Stimulated activated CD8-positive, alpha-beta memory T cell treated with anti-CD3 and anti-CD28 coated beads, Interleukin-12 subunit alpha, Interleukin-12 subunit beta, amount 100 ng/mL, for 4 hours (primary cell): ENCODE results near the gene DUSP12.
A peak's percentile ranks its signal among the peaks of the same experiment; 100 is the strongest.
"Not testable (repeated sequence)": the region's sequence is repeated elsewhere in the genome, so short reads cannot be mapped to it uniquely, and the experiment has no call there.

Experiments used
- DNase-seq: peaks from one replicate; pipeline ENCODE4 v3.0.0-alpha.2; 2020; ENCODE audit warnings: low read depth

Gene DUSP12

GRCh38 chr1:161749509-161750407 lies at the start of gene DUSP12:
DUSP12 (plus strand) TSS chr1:161749786; CDS start chr1:161749802, 16 bp downstream.
- peak; percentile 74 for DNase-seq

GRCh38 chr1:161702250-161702649 lies 47.3 kb upstream of the DUSP12 start:
- DNase-seq = no peak

DNA sequence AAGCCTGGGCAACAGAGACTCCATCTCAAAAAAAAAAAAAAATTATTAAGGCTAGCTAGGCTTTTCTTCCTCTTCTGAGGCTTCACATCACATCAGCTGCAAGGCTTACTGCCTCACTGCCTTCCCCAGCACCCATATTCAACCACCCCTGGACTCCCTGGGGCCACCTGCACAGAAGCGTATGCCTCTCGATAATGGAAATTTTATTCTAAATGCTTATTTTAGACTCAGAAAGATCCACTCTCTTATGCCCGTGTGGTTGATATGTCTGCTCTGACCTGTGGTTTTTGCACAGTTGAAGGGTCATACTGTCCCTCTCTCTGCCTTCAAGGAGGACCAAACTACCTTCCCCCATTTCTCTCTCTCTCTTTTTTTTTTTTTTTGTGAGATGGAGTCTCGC lies 44.0 kb upstream of the DUSP12 start:
- DNase-seq = no peak

DNA sequence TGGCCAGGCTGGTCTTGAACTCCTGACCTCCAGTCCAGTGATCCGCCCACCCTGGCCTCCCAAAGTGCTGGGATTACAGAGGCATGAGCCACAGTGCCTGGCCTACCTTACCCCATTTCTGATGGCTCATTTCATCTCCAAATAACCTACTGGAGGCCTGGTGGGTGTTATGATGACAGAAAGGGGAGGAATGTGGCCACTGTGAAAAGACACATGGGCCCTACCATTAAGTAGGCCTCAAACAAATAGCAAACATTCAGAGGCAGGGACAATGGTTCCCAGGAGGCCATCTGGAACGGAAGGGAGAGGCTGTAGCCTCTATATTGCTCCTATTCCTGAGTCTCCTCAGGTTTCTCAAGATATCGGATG lies 43.5 kb upstream of the DUSP12 start:
- DNase-seq = no peak

DNA sequence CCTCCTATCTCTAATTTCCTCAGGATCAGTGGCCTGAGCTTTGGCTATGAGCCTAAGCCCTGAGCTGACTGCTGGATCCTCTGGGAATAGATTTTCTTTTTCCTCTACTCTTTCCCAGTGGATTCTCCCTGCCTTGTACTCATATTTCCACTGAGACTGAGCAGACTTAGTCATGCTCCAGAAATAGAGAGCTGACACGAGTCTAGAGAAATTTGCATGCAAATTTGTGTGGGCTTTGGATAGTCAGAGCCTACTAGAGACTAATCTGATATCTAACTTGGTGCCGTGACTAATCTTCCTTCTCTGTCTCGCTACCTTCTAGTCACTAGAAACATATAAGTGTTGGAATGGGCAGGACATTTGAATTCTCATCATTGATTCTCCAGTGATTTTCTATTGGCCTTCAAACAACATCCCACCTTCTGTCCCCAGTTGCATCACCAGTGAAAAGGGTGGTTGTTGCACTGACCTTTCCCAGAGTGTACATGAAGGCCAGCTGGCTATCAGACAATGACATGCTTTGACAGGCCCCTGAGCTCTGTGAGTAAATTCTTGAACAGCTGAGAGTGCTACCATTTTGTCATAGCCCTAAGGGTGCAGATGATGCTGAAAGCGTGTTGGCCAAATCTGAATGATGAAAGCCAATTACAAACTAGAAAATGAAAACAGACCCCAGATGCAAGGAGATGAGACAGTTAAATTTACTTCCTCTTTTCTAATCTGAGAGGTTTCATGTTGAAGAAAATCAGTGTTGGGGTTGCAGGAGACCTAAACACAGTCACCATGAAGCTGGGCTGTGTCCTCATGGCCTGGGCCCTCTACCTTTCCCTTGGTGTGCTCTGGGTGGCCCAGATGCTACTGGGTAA lies 42.9 kb upstream of the DUSP12 start, which contains the start of gene FCRLA:
FCRLA (plus strand) TSS at position 748 of the 866 bp plus-strand sequence; CDS start at position 784, 36 bp downstream.
- DNase-seq = no peak

DNA sequence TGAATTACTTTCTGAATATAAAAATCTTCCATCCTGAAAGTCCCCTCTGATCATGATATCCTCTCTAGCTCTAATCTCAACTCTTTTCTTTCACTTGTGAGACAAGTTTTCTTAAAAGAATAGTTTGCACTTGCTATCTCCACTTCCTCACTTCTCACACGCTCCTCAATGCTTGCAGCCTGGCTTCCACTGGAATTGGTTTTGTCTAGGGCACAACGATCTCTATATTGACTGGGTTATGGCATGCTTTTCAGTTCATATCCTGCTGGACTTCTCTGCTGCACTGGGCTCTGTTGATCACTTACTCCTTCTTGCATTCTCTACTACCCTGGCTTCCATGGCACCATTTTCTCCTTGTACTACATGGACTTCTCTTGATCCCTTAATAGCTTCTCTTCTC lies 42.1 kb upstream of the DUSP12 start:
- DNase-seq = no peak

GRCh38 chr1:161709373-161709772 lies 40.2 kb upstream of the DUSP12 start:
- no peak for DNase-seq

GRCh38 chr1:161710560-161710959 lies 39.0 kb upstream of the DUSP12 start:
- DNase-seq = no peak

DNA sequence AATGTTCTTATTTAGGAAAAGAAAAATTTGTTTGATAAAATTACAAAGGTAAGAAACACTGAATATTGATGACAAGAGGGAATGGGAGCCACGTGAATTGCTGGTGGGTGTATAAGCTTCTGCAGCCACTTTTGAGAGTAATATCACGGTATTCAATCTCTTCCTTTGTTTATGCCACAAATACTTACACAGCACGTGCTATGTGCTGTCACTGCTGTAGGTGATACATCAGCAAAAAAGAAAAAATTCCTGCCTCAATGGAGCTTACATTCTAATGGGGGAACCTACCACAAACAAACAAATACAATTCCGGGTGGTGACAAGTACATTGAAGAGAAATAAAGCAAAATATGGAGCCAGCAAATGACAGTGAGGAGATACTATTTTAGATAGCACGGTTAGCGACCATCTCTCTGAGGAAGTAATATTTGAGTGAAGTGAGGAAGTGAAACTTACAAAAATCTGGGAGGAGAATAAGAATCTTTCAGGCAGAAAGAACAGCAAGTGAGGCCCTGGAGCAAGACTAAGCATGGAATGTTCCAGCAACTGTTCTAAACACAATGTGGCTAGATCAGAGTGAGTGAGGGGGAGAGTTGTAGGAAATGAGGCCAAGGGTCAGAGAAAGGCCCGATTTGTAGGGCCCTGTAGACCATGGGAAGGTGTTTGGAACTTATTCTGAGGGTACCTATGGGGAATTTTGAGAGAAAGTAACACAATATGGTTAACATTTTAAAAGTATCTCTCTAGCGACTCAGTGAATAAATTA lies 30.8 kb upstream of the DUSP12 start:
- no peak for DNase-seq

DNA sequence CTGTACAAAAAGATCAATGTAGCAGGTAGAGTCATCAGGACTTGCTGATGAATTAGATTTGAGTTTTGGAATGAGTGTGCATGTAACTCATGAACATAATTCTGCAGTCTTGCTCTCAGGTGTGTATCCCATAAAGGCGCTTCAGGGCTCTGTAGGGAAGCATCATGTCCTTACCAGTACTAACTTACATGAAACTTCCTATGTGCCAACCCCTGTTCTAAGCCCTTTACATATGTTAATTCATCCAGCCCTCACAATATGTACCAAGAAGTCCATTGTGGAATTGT lies 30.3 kb upstream of the DUSP12 start:
- no peak for DNase-seq

- no peak for DNase-seq
Measured at GRCh38 chr1:161720422-161720821, 29.2 kb upstream of the DUSP12 start.

DNA sequence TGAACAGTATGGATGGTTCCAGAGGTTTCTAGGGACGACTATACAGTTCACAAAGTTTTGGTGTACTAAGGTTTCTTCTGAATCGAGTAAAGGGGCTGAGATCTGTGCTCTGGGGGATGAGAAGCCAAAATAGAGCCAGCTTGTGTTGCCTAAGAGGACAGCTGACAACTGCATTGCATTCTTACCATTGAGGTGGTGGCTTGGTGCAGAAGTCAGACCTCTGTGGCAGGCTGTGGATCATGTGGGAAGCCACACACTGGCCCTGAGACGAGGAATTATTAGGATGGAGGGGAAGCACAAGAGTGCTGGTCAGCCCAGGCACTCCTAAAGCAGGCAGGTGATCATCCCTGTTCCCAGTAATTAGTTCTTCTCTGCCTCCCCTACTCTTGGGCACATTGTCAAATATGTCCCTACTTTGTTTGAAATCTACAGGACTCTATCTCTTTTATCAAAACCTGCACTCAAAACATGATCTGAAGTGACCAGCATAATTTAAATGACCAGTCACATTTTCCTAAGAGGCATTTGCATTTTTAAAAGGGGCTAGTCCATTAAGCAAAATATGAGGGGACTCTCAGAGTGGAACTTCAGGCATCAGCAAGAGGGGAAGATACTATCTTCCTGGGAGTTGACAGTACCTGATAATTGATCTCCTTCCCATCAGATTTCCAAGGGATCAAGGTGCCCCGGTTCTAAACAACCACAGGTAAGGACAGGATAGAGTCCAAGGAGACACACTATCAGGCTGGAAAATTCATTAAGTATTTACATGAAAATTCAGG lies 28.4 kb upstream of the DUSP12 start, which contains the start of gene FCRLB:
FCRLB (plus strand) TSS at position 589 of the 782 bp plus-strand sequence. CDS start 1,129 bp downstream, outside the sequence.
- DNase-seq = no peak

GRCh38 chr1:161721738-161722343 lies 27.7 kb upstream of the DUSP12 start:
- no peak for DNase-seq

- no peak for DNase-seq
Measured at GRCh38 chr1:161722406-161722805, 27.2 kb upstream of the DUSP12 start.

DNA sequence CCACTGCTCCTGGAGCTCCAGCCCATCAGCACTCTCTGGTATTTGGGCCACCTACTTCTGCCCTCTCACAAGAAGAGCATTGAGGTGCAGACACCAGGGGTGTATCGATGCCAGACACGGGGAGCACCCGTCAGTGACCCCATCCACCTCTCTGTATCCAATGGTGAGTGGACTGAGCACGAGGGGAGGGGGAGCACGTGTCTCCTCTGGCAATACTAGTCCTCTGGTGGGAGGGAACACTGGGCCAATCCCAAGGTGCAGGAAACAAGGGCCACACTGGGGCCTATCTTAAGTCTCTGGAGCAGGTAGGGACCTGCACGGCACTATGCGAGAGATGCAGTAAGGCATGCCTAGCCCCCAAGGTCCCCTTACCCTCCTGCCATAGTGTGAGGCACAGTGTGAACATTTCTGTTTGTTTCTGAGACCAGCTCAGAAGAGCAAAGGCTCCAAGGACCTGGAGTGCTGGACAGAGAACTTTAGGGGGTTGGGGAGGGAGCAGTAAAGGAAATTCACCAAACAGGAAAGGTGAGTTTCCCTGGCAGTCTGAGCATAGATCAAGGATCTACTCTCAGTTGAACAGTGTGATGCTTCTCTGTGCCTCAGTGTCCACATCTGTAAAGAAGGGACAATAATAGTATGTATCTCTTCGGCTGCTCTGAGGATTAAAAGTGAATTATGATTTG lies 26.0 kb upstream of the DUSP12 start:
- DNase-seq = no peak

- DNase-seq = not testable (repeated sequence)
Measured at GRCh38 chr1:161725258-161725907, 24.2 kb upstream of the DUSP12 start.

DNA sequence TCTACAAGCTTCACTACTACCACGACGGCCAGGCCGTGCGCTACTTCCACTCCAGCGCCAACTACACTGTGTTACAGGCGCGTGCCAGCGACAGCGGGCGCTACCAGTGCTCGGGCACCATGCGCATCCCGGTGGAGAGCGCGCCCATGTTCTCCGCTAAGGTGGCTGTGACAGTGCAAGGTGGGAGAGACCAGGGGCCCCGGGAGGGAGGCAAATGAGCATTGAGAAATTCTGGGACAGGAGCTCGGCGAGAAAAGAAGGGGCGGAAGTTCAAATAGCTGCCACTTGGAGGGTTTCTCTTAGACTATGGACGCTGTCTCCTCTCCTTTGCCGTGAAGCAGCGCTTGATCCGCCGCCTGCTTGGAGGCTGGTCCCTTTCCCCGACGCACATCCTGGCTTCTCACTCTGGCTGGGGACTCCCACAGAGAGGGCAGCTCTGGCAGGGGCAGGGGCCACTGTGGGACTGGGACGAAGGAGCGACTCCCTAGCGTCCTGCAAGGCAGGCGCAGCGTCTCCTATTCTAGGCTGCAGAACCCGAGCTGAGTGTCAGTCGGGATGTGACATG lies 23.6 kb upstream of the DUSP12 start:
- peak; percentile 11 for DNase-seq

GRCh38 chr1:161726473-161727255 lies 22.9 kb upstream of the DUSP12 start:
- DNase-seq = peak; percentile 58
